Measurements from ENCODE around the gene AGAP1.

The AGAP1 gene

GRCh38 chr2:235847576-235847975 is 353.7 kb downstream of the AGAP1 start:
- no peak for DNase-seq (ENCODE audit: low read depth)

DNA sequence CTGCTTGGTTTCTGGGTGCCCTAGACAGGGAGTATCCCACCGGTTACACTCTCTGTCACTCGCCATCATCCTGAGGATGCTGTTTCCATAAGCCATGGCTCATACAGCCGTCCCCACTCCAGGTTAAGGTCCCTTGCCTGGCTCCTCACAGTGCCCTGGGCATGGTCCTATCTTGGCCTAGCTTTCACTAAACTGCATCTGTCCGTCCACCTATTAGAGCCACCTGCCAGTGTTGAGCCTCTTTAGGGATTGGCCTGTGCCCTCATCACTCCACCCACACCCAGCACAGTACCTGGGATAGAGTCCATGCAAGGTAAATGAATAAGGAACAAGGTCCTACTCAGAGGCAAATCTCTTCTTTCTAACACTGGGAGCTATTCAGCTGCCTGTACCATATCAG is 354.2 kb downstream of the AGAP1 start:
- no peak for DNase-seq (ENCODE audit: low read depth)

- no peak for DNase-seq (ENCODE audit: low read depth)
These were observed 355.1 kb downstream of the AGAP1 start for GRCh38 chr2:235848946-235849345.

GRCh38 chr2:235849489-235849888 is 355.6 kb downstream of the AGAP1 start:
- no peak for DNase-seq (ENCODE audit: low read depth)

- DNase-seq (ENCODE audit: low read depth): no peak
These were observed 356.4 kb downstream of the AGAP1 start for GRCh38 chr2:235850289-235850688.

- no peak for DNase-seq (ENCODE audit: low read depth)
These were observed 357.1 kb downstream of the AGAP1 start for GRCh38 chr2:235850771-235851551.

GRCh38 chr2:235851828-235852525 is 358.1 kb downstream of the AGAP1 start:
- no peak for DNase-seq (ENCODE audit: low read depth)

DNA sequence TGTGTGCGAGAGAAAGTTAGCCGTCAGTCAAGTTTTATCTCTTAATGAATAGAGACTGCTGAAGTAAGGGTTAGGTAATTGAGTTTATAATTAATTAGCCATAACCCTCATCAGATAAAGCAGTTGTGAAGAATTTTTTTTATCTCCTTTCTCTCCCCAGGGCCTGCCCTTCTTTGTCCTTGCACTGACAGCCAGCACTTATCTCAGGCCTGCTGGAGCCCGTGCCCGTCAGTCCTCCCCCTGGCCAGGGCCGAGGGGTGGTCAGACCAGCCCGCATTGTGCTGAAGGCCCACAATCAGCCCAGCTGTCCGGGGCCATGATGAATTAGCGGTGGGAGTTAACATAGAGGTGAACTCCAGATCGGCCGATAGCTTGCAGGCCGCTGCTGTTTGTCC is 358.7 kb downstream of the AGAP1 start:
- no peak for DNase-seq (ENCODE audit: low read depth)

DNA sequence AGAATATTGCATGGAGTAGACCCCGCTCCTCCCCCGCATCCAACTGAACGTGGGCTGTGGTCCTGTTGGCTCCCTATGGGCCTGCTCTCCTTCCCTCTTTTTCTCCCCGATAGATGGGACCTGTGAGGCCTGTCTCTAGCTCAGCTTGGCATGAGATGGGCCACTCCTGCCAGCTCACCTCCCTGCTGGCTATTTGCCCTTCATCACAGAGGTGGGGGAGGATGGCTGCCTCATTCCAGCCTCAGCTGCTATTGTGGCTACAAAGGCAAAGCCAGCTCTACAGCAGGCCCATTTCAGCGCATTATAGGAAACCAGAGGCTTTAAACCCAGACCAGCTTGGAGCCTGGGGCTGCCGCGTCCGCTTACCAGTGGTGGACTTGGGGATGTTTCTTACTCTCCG is 360.4 kb downstream of the AGAP1 start:
- no peak for DNase-seq (ENCODE audit: low read depth)

DNA sequence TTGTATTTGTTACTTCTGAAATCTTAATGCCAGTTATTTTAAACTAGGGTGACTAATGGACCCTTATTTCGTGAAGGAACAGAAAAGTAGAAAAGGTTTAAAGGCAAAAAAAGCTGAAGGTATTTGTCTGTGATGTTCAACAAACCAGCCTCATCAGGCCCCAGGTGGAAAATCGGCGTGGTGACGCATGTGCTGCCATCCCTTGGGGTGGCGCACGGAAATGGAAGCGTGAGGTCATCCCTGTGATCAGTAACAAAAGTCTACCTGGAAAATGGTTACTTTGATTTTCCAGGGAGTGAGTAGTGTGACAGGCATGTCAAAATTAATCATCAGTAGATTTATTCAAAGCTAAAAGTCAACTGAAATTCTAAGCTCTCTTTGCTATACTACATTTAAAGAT is 361.2 kb downstream of the AGAP1 start:
- no peak for DNase-seq (ENCODE audit: low read depth)

GRCh38 chr2:235856151-235856854 is 362.5 kb downstream of the AGAP1 start:
- no peak for DNase-seq (ENCODE audit: low read depth)

GRCh38 chr2:235857598-235857997 is 363.8 kb downstream of the AGAP1 start:
- no peak for DNase-seq (ENCODE audit: low read depth)

GRCh38 chr2:235858881-235859280 is 365.0 kb downstream of the AGAP1 start:
- no peak for DNase-seq (ENCODE audit: low read depth)

DNA sequence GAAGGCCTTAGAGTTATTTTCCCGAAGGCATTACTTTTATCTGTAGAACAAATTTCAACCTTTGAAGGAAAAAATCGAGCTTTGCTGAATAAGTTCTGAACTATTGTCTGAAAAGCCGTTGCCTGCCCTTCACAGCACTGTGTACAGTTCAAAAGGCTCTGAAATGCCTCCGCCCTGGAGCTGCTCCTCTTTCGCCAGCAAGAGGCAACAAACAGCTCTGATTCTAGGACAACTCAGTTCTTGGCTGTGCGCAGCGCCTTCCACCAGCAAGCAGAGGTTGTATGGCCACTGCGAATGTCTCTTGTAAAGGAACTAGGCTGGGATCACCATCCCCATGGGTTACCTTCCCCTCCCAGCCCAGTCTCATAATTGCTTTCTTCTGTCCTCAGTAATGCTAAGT is 365.8 kb downstream of the AGAP1 start:
- no peak for DNase-seq (ENCODE audit: low read depth)

GRCh38 chr2:235860111-235860510 is 366.3 kb downstream of the AGAP1 start:
- no peak for DNase-seq (ENCODE audit: low read depth)

DNA sequence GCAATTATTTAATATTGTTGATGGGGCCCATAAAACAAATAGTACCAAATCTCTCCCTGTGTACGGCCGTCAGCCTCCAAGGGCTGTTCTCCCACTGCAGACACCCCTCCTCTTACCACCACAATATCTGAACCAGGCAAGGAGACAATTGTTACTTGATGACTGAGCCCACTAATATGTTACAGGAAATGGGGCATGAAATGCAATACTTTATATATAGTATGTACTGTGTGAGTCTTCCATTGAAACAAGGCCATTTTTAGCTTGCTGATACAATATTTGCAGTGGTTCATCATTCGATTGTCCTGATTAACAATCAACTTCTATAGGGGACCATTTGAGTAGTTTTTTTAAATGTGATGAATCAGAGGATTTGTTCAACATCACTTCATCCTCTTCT is 367.0 kb downstream of the AGAP1 start:
- no peak for DNase-seq (ENCODE audit: low read depth)

DNA sequence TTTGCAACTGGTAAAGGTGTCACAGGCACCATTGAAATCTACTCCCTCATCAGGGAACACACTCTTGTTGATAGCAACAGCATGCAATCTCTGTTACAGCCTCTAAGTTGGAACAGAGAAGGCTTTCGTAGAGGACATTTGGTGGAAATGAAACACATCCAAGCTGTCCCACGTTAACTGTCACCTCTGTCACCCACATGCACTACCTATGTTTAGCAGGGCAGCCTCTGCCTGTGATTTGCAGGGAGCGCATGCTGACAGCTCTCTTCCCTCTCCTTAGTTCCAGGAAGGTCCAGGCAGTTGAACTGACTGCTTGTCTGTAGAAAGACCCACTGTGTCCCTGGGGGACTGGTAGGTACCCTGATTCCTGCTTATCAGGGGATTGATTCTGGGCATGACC is 367.5 kb downstream of the AGAP1 start:
- DNase-seq (ENCODE audit: low read depth): no peak

GRCh38 chr2:235863414-235863813 is 369.6 kb downstream of the AGAP1 start:
- DNase-seq (ENCODE audit: low read depth): no peak

DNA sequence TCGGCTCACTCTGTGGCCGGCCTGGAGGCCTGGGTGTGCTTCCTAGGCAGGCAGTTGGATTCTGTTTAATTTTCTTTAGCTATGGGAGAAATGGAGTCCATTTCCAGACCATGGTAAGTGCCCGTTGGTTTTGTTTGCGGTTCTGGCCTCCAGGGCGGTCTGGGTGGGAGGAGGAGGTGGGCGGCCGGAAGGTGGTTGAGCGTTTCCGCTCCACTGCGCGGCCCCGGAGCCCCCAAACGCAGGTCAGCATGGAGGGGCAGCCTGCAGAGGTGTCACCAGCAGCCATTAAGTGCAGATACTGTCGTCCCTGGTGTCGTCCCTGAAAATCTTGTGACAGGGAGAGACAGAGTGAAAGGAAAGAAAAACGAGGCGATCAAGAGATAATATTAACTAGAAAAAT is 370.5 kb downstream of the AGAP1 start:
- DNase-seq (ENCODE audit: low read depth): no peak

- DNase-seq (ENCODE audit: low read depth): no peak
These were observed 371.1 kb downstream of the AGAP1 start for GRCh38 chr2:235864733-235865515.

DNA sequence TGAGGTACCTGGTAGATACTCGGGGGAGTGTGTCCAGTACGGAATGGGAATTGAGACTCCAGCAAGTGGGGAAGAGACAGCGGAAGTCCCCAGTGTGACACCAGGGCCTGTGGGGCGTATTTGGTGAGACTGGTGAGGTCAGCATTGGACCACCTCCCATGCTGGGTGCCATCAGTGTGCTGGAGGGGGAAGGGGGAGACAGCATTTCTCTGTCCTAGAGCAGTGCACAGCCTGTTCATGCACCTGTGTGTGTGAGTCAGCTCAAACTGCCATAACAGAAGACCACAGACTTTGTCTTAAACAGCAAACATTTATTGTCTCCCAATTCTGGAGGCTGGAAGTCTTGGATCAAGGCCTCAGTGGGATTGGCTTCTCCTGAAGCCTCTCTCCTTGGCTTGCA is 372.5 kb downstream of the AGAP1 start:
- no peak for DNase-seq (ENCODE audit: low read depth)

- DNase-seq (ENCODE audit: low read depth): no peak
These were observed 374.4 kb downstream of the AGAP1 start for GRCh38 chr2:235868224-235868623.
